GM18507 (cell line): Measurements from ENCODE around the gene MID2.
"Not testable (repeated sequence)": the region's sequence is repeated elsewhere in the genome, so short reads cannot be mapped to it uniquely, and the experiment has no call there.

ENCODE experiments used
- DNase-seq: peaks from one replicate; pipeline ENCODE4 v3.0.0; 2011; ENCODE audit warnings: low read depth; ENCODE audit not compliant: insufficient read length; ENCODE audit errors: extremely low spot score
- FAIRE-seq: peaks from 2 replicates; lab custom pipeline; 2011; peaks lifted over from hg19 to GRCh38; lab: Jason Lieb, UNC

MID2 gene

DNA sequence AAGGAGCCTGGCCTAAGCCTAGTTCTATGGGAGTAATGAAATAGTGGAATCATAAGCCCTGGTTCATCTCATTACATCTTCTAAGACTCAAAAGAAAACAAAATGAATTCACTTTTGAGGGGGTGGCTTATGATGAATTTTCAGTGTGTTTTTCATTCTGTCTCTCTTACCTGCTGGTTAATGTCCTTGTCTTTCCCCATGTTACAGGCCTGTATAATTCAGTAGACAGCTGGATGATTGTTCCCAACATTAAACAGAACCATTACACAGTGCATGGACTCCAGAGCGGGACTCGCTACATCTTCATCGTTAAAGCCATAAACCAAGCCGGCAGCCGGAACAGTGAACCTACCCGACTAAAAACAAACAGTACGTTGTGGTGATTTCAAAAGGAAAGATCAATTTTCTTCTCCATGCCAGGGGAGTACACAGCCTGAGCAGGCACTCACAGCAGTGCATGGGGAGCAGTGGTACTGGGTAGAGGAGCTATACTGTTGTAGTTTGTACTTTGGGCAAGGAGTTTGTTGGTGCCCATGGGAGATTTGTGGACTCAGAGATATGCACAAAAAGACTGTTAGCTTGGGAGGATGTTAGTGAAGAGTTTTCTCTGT, 98.6 kb downstream of the MID2 start:
- FAIRE-seq: no peak

DNA sequence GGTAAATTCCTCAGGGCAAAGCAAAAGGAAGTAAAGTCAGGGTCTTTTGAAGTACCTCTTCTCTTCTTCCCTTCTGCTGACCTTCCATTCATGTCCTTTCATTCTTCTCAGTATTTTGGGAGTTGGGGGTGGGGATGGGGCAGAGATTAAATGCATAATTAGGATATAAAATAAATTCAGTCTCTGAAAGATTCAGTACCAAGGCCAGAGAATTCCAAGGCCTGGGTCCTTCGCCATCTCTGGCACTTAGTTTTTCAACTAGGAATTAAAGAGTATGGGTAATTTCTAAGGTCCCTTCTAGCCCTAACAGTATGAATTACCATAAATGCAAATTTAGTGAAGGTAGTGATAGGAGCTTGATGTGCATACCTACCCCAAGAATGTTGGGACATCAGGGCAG, 108.6 kb downstream of the MID2 start:
- DNase-seq: no peak
- FAIRE-seq: no peak

More for the DNA sequence above, 98.6 kb downstream of the MID2 start:
- no peak for DNase-seq

DNA sequence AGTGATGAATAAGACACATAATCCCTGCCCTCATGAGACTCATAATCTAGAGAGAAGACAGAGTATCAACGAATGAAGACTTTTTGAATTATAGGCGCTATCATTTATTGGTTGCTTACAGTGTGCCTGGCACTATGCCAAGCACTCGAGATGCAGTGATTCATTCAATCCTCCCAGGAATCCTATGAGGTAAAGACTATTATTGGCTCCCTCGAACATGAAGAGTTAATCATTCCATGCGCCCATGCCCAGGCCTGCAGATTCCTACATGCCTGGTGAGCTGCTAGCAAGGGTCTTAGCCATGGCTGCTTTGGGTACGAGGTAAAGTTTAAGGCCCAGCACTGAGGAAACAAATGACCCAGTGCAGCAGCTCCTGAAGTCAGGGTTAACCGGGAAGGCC, 109.5 kb downstream of the MID2 start:
- no peak for DNase-seq

DNA sequence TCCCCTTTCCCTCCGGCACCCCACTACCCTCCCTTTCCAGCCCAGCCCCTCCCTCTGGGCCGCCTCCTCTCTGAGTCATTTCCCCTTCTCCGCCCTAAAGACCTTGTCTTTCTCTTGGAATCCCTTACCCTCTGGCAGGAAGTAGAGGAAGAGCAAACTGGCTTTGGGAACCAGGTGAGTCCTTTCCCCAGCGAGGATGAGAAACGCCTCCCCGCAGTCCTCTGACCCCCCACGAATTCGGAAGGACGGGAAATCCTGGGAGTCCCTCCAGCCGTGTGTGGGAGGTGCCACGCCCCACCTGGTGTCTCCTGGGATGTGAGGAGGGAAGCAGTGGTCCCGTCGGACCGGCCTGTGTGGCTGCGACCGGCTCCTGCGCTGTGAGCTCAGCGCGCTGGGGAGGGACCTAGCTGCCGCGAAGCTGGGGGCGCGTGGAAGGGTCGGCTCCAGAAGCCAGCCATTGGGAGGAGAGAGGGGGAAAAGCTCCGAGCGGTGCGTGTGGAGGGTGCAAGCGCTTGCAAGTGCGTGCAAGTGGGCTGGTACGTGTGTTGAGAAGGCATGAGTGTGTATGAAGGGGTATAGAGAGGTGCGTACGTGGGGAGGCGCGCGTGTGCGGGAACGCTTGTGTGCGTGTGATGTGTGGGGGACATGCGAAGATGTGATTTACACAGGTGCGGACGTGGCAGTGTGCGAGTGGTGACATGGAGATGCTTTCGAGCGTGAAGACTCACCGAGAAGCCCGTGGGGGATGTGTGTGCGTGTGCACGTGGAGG, 110.2 kb downstream of the MID2 start:
- DNase-seq: no peak
- no peak for FAIRE-seq

More for the DNA sequence above, 109.5 kb downstream of the MID2 start:
- no peak for FAIRE-seq

DNA sequence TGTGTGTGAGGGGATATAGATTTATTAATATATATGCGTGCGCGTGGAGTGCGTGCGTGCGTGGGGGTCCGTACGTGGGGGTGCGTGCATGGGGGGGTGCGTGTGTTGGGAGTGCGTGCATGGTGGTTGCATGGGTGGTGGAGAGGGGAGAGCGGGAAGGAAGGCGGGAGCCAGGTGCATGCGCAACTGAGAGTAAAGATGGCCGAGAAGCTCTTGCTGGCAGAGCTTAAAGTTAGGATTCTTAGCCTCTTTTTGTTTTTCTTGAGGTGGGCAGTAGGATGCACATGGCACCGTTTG, 110.7 kb downstream of the MID2 start:
- DNase-seq: no peak
- FAIRE-seq: no peak

DNA sequence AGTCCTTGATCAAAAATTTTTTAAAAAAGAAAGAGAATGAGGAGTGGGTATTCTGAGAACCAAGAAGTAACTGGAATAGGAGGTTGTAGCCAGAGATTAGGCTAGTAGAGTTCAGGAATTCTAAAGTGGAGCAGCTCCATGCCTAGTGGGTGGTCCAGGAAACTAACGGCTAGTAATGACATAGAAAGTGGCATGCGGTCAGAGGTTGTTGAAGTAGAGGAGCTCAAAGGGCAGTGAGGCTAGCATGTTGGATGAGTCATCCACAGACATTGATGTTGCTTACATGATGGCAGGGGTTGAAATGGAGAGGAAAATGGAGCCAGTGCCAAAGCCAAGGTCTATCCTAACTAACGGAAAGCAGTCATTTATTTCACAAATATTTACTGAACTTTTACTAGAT, 114.4 kb downstream of the MID2 start:
- DNase-seq (no peak), FAIRE-seq (no peak)

DNA sequence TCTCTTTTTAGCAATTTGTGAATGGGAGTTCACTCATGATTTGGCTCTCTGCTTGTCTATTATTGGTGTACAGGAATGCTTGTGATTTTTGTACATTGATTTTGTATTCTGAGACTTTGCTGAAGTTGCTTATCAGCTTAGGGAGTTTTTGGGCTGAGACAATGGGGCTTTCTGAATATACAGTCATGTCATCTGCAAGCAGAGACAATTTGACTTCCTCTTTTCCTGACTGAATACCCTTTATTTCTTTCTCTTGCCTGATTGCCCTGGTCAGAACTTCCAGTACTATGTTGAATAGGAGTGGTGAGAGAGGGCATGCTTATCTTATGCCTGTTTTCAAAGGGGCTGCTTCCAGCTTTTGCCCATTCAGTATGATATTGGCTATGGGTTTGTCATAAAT, 129.7 kb downstream of the MID2 start:
- not testable (repeated sequence) for DNase-seq

DNA sequence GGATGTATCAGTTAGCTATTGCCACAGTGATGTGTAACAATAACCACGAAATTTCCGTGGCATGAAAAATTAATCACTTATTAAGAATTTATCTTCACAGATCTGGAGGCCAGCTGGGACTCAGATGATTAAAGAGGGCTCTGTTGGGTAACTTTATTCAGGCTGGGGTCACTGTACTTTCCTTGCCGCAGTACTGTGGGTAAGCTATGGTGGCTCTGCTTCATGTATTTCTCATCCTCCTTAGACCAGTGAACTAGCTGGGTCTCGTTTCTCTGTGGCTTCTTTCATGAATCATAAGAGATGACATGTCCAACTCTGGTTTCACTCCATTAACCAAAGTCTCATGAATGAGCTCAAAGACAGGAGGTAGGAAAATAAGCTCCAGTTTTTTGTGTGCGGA, 143.0 kb downstream of the MID2 start:
- FAIRE-seq (no peak), DNase-seq (no peak)

More for the DNA sequence above, 129.7 kb downstream of the MID2 start:
- FAIRE-seq: not testable (repeated sequence)

DNA sequence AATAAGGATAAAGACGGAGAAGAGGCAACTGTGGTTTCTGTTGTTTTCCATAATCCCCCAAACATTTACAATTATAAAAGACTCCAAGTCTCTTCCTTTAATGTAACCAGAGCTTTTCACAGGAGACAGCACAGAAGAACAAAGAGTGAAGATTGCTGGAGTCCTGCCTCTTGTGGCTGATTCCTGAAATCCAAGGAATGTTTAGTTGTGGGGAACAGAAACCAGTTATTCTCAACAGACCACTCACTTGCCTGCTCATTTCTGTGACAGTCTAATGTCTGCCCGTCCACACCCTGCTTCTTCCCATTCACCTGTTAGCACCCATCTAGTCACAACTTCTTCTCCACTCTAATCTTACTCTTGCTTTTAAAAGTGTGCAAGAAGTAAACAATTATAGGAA, 144.4 kb downstream of the MID2 start:
- DNase-seq (no peak), FAIRE-seq (no peak)

DNA sequence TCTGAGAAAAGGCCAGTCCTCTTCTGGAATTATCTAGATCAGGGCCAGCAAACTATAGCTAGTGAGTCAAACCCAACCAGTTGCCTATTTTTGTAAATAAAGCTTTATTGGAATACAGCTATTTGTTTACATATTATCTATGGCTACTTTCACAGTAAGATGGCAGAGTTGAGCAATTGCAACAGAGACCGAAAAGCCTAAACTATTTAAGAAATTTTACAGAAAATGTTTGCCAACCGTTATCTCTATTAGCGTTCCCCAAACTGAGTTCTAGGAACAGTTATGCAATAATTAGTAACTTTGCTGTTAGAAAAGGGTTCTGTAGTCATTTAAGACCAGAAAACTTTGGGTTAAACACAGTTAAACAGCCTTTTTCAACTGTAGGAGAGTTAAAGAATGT, 146.0 kb downstream of the MID2 start:
- FAIRE-seq: no peak

More for the DNA sequence above, 146.0 kb downstream of the MID2 start:
- DNase-seq: no peak
